Mesodermal cell (in vitro differentiated cells): Measurements from ENCODE around the gene NOC4L.

Source experiments
- H3K27ac ChIP-seq: 2 replicates; pipeline ENCODE4 v1.7.0; 2013; ENCODE audit warnings: mild to moderate bottlenecking, low read depth, low read length, moderate library complexity; ENCODE audit not compliant: severe bottlenecking
- H3K36me3 ChIP-seq: 2 replicates; pipeline ENCODE4 v1.7.1; 2013; ENCODE audit warnings: mild to moderate bottlenecking, low read length, moderate library complexity; ENCODE audit not compliant: control insufficient read depth, insufficient read depth
- H3K4me1 ChIP-seq: one replicate; pipeline ENCODE4 v1.7.1; 2013; ENCODE audit warnings: mild to moderate bottlenecking, low read length; ENCODE audit not compliant: insufficient read depth, control insufficient read depth, poor library complexity, severe bottlenecking
- H3K4me3 ChIP-seq: 2 replicates; pipeline ENCODE4 v1.7.0; 2013; ENCODE audit warnings: low read length, control low read depth, mild to moderate bottlenecking; ENCODE audit not compliant: insufficient read depth, poor library complexity, severe bottlenecking; ENCODE audit errors: extremely low read depth
- H3K9me3 ChIP-seq: 2 replicates; pipeline ENCODE4 v1.7.1; 2013; ENCODE audit warnings: mild to moderate bottlenecking, low read length, moderate library complexity; ENCODE audit not compliant: control insufficient read depth
- WGBS, 2 experiments: methylation state at CpG; one replicate each; pipeline ENCODE4 v1.1.5; 2013; ENCODE audit warnings: missing lambda C conversion rate in 2 of 2; ENCODE audit not compliant: insufficient coverage in 2 of 2; 5-methylcytosine and 5-hydroxymethylcytosine counted together

Gene NOC4L

GRCh38 chr12:132179431-132180362, 35.4 kb downstream of the NOC4L start:
- Histone ChIP-seq H3K4me1 (no peaks in the 10 kb centered on the region), H3K4me3 (no peak overlapping the region), H3K27ac (no peak overlapping the region), H3K36me3 (no peaks in the 10 kb centered on the region), H3K9me3 (peaks cover 5% of the 10 kb centered on the region)
- 80 to 82% methylated on average over 18 to 19 of the region's 19 CpGs for WGBS, 2 experiments

DNA sequence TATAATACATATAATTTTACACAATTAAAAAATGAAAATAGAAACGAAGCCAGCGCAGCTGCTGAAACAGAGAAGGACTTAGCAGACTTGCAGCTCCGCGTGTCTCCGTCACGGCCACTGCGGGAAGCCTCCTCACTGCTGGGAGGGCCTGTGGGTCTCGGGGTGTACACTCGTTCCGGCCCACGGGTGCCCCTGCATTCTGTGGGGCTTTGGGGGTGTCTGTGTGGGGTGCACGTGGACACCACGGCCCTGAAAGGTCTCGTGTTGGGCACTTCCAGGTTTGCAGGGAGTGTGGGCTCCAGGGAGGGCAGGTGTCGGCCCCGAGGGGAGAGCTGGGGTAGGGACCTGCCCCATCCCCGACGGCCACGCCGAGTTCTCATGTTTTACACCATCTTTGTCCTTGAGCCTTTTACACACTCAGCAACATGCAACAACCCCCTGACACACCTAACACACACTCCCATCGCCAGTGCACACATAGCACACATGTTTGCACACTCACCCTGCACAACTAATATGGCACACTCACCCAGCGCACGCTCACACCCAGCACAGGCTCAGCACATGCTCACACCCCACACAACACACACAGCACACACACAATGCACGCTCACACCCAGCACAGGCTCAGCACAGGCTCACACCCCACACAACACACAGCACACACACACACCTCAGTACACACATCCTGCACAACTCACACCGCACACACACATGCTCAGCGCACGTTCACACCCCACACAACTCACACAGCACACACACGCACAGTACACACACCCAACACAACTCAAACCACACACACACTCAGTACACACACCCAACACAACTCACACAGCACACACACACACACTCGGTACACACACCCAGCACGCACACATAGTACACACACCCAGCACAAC, 36.6 kb downstream of the NOC4L start:
- H3K4me3 ChIP-seq, result no peak overlapping the region
- H3K36me3 ChIP-seq, result no peaks in the 10 kb centered on the region
- H3K27ac ChIP-seq, result no peak overlapping the region
- no peaks in the 10 kb centered on the region for H3K4me1 ChIP-seq
- WGBS, 2 experiments, result 80 to 82% methylated on average over 24 to 30 of the region's 30 CpGs
- H3K9me3 ChIP-seq, result peaks cover 5% of the 10 kb centered on the region

- Histone ChIP-seq H3K4me3 (no peak overlapping the region), H3K27ac (no peak overlapping the region), H3K9me3 (peaks cover 5% of the 10 kb centered on the region), H3K4me1 (no peaks in the 10 kb centered on the region), H3K36me3 (no peaks in the 10 kb centered on the region)
- 88 to 91% methylated on average over 17 to 18 of the region's 33 CpGs for WGBS, 2 experiments
Observed at GRCh38 chr12:132181570-132182200, 37.4 kb downstream of the NOC4L start.

DNA sequence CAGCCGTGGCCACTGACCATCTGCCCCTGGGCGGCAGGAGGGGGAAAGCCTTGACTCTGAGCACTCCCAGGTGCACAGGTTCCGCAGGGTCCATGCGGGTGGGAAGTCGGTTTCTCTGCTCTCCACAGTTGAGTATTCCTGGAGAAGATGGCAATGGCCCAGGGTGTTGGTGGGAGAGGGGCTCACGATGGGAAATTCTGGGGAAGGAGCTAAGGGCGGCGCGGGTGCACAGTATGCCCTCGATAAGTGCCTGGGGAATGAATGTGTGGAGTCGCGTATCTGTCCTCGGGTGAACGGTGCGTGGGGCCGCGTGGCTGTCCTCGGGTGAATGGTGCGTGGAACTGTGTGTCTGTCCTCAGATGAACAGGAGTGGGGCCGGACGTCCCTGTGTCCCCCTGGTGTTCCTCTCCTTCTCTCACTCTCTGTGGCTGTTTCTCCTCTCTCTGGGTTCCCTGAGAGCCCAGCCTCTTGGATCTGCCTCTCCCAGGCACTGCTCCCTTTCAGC, 38.0 kb downstream of the NOC4L start:
- 89 to 91% methylated on average over 17 to 21 of the region's 21 CpGs for WGBS, 2 experiments
- Histone ChIP-seq H3K9me3 (peaks cover 5% of the 10 kb centered on the region), H3K4me1 (no peaks in the 10 kb centered on the region), H3K27ac (no peak overlapping the region), H3K36me3 (no peaks in the 10 kb centered on the region), H3K4me3 (no peak overlapping the region)

GRCh38 chr12:132182711-132183365, 38.6 kb downstream of the NOC4L start:
- peaks cover 5% of the 10 kb centered on the region for H3K9me3 ChIP-seq
- no peaks in the 10 kb centered on the region for H3K36me3 ChIP-seq
- no peak overlapping the region for H3K4me3 ChIP-seq
- 63 to 73% methylated on average over 8 of the region's 10 CpGs for WGBS, 2 experiments
- H3K27ac ChIP-seq, result no peak overlapping the region
- H3K4me1 ChIP-seq, result no peaks in the 10 kb centered on the region

DNA sequence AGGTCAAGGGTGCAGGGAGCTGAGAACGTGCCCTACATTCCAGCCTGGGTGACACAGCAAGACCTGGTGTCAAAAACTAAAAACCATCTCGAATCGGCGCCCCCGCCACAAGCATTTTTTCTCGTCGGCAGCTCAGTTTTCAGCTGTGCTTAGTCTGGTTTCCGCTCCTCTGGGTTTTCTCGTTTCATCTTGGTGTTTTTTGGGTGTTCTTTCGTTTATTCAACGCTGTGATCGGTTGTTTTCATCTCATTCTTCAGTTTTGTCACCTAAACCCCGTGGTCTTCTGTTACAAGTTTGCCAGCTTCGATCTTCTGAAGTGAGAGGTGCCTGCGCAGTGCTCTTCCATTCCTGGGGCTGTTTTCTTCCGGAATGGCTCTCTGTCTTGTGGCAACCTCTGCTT, 41.4 kb downstream of the NOC4L start:
- Histone ChIP-seq H3K4me3 (no peak overlapping the region), H3K36me3 (no peaks in the 10 kb centered on the region), H3K27ac (no peak overlapping the region), H3K4me1 (no peaks in the 10 kb centered on the region), H3K9me3 (peaks cover 5% of the 10 kb centered on the region)
- 57 to 62% methylated on average over 16 of the region's 16 CpGs for WGBS, 2 experiments

- no peaks in the 10 kb centered on the region for H3K9me3 ChIP-seq
- H3K4me1 ChIP-seq, result no peaks in the 10 kb centered on the region
- no peak overlapping the region for H3K27ac ChIP-seq
- H3K36me3 ChIP-seq, result no peaks in the 10 kb centered on the region
- WGBS, 2 experiments, result 66 to 72% methylated on average over 19 to 21 of the region's 24 CpGs
- H3K4me3 ChIP-seq, result no peak overlapping the region
Observed at GRCh38 chr12:132186208-132186856, 42.1 kb downstream of the NOC4L start.

GRCh38 chr12:132186857-132187620, 42.8 kb downstream of the NOC4L start:
- H3K36me3 ChIP-seq, result no peaks in the 10 kb centered on the region
- no peak overlapping the region for H3K4me3 ChIP-seq
- H3K4me1 ChIP-seq, result no peaks in the 10 kb centered on the region
- no peak overlapping the region for H3K27ac ChIP-seq
- no peaks in the 10 kb centered on the region for H3K9me3 ChIP-seq
- WGBS, 2 experiments, result 89 to 91% methylated on average over 26 to 34 of the region's 39 CpGs

DNA sequence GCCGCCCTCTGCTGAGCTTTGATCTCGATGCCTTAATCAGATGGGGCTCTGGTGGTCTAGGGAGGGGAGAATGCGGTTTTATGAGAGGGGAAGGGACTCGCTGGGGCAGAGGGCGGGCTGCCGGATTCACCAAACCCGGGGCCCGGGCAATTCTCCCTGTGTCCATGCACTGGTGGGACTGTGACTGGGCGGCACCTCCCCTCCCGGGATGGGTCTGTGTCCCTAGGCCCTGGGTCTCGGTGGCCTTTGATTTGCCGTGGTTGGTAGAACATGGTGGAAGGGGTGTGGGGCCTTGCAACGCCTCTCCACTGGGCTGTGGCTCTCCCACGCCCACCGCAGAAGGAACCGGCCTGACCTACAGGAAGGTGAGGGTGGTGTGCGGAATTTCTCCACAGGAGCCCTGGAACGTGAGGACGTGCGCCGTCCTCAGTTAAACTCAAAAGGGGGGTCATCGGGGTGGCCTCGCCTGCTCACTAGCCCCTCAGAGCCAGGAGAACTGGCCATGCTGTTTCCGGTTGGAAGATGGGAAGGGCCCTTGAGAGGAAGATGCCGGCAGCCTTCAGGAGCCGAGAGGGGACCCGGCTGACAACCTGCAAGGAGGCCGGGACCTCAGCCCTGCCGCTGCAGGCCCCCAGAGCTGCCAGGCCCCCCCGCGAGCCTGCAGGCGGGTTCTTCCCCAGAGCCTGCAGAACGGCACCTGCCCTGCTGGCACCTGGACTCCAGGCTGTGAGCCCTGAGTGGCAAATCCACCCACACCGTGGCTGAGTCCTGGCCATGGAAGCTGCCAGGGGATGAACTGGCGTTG, 43.6 kb downstream of the NOC4L start:
- Histone ChIP-seq H3K9me3 (no peaks in the 10 kb centered on the region), H3K4me3 (no peak overlapping the region), H3K36me3 (no peaks in the 10 kb centered on the region), H3K4me1 (no peaks in the 10 kb centered on the region), H3K27ac (no peak overlapping the region)
- WGBS, 2 experiments, result 91 to 92% methylated on average over 30 to 33 of the region's 35 CpGs
